Globus pallidus (tissue), 1 donor: Measurements from ENCODE around the gene ZBTB38.

ENCODE experiments used
- DNase-seq: peaks from one replicate; pipeline ENCODE4 v3.0.0-alpha.2; 2015; ENCODE audit warnings: low spot score

The ZBTB38 gene

GRCh38 chr3:141368062-141368924 lies at the start of gene ZBTB38:
TSS of gene ZBTB38 (plus strand) at chr3:141368504. CDS start at chr3:141442389, 73,885 bp downstream.
- peak; percentile 96 for DNase-seq

GRCh38 chr3:141320399-141321108 lies 47.8 kb upstream of the ZBTB38 start:
- no peak for DNase-seq

GRCh38 chr3:141321109-141321497 lies 47.2 kb upstream of the ZBTB38 start:
- no peak for DNase-seq

- no peak for DNase-seq
Observed at GRCh38 chr3:141323936-141324704, 44.2 kb upstream of the ZBTB38 start.

- DNase-seq, result no peak
Observed at GRCh38 chr3:141326123-141326522, 42.2 kb upstream of the ZBTB38 start.

GRCh38 chr3:141326626-141327025 lies 41.7 kb upstream of the ZBTB38 start:
- no peak for DNase-seq

- DNase-seq, result no peak
Observed at GRCh38 chr3:141328286-141329166, 39.8 kb upstream of the ZBTB38 start.

GRCh38 chr3:141330235-141330634 lies 38.1 kb upstream of the ZBTB38 start:
- DNase-seq, result no peak

GRCh38 chr3:141330718-141331376 lies 37.5 kb upstream of the ZBTB38 start:
- no peak for DNase-seq

- DNase-seq, result no peak
Observed at GRCh38 chr3:141331377-141332318, 36.7 kb upstream of the ZBTB38 start.

- DNase-seq, result no peak
Observed at GRCh38 chr3:141332416-141332815, 35.9 kb upstream of the ZBTB38 start.

GRCh38 chr3:141333836-141334626 lies 34.3 kb upstream of the ZBTB38 start:
- DNase-seq, result no peak

- DNase-seq, result no peak
Observed at GRCh38 chr3:141334627-141335250, 33.6 kb upstream of the ZBTB38 start.

- no peak for DNase-seq
Observed at GRCh38 chr3:141335531-141336061, 32.7 kb upstream of the ZBTB38 start.

- peak; percentile 47 for DNase-seq
Observed at GRCh38 chr3:141336672-141337522, 31.4 kb upstream of the ZBTB38 start.

- DNase-seq, result no peak
Observed at GRCh38 chr3:141337523-141337854, 30.8 kb upstream of the ZBTB38 start.

GRCh38 chr3:141337991-141338390 lies 30.3 kb upstream of the ZBTB38 start:
- DNase-seq, result no peak
